GM19452 (cell line): ENCODE measurements around the gene MPIG6B.

Source experiments
- ATAC-seq: cut with Tn5 transposase; IDR thresholded peaks from one replicate; pipeline ENCODE4 v1.9.1; 2021; ENCODE audit not compliant: unreplicated experiment

Gene MPIG6B

GRCh38 chr6:31723245-31723979 lies at the start of gene MPIG6B:
Gene MPIG6B (plus strand): TSS chr6:31723373. CDS start chr6:31723384, 11 bp downstream.
- no peak for ATAC-seq

- ATAC-seq: no peak
Observed at GRCh38 chr6:31676322-31676903, 46.8 kb upstream of the MPIG6B start.

GRCh38 chr6:31676904-31677303 lies 46.3 kb upstream of the MPIG6B start:
- ATAC-seq: no peak

GRCh38 chr6:31677955-31678354 lies 45.2 kb upstream of the MPIG6B start:
- no peak for ATAC-seq

- no peak for ATAC-seq
Observed at GRCh38 chr6:31680226-31681134, 42.7 kb upstream of the MPIG6B start, which contains the start of gene LY6G5C. Gene LY6G5C (minus strand): TSS chr6:31681067. CDS start chr6:31680373, 694 bp downstream.

GRCh38 chr6:31681135-31681671 lies 42.0 kb upstream of the MPIG6B start:
- no peak for ATAC-seq

GRCh38 chr6:31683591-31683990 lies 39.6 kb upstream of the MPIG6B start:
- no peak for ATAC-seq

GRCh38 chr6:31686483-31686882 lies 36.7 kb upstream of the MPIG6B start:
- ATAC-seq: no peak

GRCh38 chr6:31687321-31687720 lies 35.9 kb upstream of the MPIG6B start:
- no peak for ATAC-seq

- ATAC-seq: no peak
Observed at GRCh38 chr6:31687860-31688693, 35.1 kb upstream of the MPIG6B start.

GRCh38 chr6:31689249-31690110 lies 33.7 kb upstream of the MPIG6B start:
- ATAC-seq: no peak

- ATAC-seq: no peak
Observed at GRCh38 chr6:31690231-31691077, 32.7 kb upstream of the MPIG6B start.

GRCh38 chr6:31691078-31691463 lies 32.1 kb upstream of the MPIG6B start:
- ATAC-seq: no peak

- no peak for ATAC-seq
Observed at GRCh38 chr6:31691564-31692108, 31.5 kb upstream of the MPIG6B start.

- ATAC-seq: no peak
Observed at GRCh38 chr6:31692353-31692752, 30.8 kb upstream of the MPIG6B start.

- no peak for ATAC-seq
Observed at GRCh38 chr6:31692886-31693285, 30.3 kb upstream of the MPIG6B start.

- ATAC-seq: no peak
Observed at GRCh38 chr6:31693535-31693934, 29.6 kb upstream of the MPIG6B start.

GRCh38 chr6:31697555-31697954 lies 25.6 kb upstream of the MPIG6B start:
- ATAC-seq: no peak
